HG03139 (cell line): Measurements from ENCODE around the gene SCAF8.
"Not testable (repeated sequence)": the region's sequence is repeated elsewhere in the genome, so short reads cannot be mapped to it uniquely, and the experiment has no call there.

Experiments
- ATAC-seq: cut with Tn5 transposase; IDR thresholded peaks from one replicate; pipeline ENCODE4 v1.9.1; 2021; ENCODE audit not compliant: unreplicated experiment

Gene SCAF8

DNA sequence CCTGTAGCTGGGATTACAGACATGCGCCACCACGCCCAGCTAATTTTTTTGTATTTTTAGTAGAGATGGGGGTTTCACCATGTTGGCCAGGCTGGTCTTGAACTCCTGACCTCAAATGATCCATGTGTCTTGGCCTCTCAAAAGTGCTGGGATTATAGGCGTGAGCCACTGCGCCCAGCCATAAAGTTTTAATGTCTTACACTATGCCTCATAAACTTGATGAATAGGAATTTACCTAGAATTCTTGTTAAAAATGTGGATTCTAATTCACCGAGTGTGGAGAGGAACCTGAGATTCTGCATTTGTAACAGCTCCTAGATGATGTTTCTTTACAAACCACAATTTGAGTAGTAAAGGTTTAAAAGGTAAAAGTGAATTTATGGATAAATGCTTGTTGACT lies 45.9 kb downstream of the SCAF8 start:
- ATAC-seq, result not testable (repeated sequence)

DNA sequence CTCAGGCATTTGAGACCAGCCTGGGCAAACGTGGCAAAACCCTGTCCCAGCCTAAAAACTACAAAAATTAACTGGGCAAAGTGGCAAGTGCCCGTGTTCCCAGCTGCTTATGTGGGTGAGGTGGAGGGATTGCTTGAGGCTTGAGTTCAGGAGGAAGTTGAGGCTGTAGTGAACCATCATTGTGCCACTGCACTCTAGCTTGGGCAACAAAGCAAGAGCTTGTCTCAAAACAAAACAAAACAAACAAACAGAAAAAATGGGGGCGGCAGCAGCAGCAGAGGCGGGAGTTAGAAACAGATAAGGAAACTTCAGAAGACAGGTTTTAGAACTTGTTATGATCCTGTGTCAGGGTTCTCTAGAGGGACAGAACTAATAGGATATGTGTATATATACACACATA lies 49.0 kb downstream of the SCAF8 start:
- ATAC-seq, result no peak

DNA sequence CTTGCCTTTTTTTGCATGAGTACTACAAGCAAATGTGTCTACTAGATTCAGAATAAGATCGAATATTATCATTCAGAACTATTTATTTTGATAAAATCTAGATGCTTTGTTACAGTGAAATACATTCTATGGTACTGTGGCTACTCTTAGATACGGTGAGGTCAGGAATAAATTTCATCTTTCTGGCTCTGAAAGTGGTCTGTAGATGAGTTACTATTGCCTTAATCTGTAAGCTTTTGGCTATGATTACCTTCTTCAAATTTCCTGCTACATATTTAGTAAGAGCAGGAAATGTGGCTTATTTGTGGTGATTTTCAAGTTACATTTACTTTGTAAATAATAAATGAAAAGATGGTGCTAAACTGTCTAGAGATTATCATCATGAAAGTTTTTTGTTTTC lies 50.0 kb downstream of the SCAF8 start:
- ATAC-seq, result no peak

DNA sequence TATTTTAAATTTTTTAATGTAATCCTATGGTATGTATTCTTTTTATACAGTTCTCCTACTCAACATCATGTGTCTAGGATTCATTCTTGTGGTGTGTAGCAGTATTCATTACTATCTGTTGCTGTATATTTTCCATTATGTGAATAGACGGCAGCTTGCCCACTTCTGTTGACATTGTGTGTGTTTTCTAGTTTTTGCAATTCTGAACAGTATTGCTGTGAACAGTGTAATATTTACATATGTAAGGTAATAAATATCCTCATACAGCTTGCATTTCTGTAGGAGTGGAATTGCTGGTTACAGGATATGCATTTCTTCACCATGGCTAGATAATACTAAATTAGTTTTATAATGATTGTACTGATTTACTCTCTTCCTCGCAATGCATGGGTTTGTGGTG lies 51.9 kb downstream of the SCAF8 start:
- ATAC-seq, result no peak

DNA sequence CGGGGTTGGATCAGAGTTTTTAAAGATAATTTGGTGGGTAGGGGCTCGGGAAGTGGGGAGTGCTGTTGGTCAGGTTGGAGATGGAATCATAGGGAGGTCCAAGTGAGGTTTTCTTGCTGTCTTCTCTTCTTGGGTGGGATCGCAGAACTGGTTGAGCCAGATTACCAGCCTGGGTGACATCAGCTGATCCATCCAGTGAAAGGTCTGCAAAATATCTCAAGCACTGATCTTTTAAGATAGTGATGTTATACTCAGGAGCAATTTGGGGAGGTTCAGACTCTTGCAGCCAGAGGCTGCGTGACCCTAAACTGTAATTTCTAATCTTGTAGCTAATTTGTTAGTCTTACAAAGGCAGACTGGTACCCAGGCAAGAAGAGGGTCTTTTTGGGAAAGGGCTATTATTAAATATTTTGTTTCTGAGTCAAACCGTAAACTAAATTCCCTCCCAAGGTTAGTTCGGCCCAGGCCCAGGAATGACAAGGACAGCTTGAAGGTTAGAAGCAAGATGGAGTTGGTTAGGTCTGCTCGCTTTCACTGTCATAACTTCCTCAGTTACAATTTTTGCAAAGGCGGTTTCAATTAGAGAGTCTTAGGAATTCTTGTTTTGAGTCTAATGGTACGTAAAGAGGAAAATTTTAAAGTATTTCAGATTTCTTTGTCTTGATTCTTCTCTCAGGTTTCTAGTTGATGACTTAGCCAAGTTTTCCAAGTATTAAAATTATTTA lies 53.1 kb downstream of the SCAF8 start:
- no peak for ATAC-seq

DNA sequence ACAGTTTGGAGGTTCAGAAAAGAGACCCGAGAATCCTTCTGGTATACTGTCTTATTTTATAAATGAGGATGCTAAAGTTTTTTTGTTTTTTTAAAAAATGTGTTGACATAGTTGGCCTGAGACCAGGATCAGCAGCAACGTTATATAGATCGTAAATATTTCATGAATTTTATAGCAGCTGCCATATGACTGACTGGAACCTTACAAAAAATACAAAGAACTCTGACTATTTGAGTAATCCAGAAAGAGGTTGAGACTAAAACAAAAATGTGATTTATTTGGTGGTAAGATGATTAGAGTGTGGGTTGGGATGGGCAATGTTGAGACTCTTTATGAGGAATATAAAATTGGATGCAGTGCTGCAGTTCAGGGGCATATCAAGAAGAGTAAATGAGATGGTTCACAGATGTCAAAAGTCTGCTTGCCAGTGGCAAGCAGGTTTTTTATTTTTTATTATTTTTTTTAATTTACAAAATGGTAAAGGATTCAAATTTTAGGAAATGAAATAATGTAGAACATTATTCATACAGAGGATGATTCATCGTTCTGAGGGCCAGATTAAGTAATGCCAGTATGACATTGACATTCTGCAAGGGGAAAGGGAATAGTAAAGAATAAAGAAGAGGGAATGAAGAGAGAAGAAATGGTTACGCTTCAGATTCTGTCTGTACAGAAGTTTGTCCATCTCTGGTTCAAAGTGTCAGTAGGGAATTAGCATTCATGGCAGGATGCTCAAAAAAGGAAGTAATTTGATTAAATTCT lies 58.5 kb downstream of the SCAF8 start:
- no peak for ATAC-seq

DNA sequence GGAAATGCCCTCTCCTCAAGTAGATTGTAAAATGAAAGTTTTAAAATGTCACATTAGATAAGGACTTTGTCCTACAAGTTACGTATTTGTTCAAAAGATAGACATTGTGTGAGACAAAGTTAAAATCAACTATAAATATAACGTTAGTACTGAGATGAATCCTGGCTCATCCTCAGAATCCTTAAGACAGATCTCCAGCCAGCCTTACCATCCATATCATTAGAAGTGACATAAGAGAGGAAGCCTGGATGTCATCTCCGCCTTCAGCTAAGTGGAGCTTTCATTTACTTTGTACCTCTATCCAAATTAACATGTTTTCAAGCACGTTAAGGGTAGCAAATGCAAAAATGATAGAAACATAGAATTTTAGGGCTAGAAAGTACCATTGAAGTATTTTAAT lies 59.1 kb downstream of the SCAF8 start:
- ATAC-seq, result no peak

DNA sequence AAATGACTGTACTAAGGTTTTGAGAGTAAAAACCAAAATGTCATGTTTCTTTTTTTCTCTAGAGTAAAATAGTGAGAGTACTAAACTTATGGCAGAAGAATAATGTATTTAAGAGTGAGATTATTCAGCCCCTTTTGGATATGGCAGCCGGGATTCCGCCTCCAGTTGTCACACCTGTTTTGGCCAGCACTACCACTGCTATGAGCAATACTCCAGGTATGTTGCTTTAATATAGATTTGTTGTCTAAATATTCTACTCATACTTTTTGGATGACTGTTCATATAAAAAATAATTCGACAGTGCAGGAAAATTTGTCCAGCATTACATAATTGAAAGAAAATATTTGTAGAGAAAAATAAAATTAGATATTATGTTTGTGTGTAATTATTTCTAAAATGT lies 59.5 kb downstream of the SCAF8 start:
- no peak for ATAC-seq

DNA sequence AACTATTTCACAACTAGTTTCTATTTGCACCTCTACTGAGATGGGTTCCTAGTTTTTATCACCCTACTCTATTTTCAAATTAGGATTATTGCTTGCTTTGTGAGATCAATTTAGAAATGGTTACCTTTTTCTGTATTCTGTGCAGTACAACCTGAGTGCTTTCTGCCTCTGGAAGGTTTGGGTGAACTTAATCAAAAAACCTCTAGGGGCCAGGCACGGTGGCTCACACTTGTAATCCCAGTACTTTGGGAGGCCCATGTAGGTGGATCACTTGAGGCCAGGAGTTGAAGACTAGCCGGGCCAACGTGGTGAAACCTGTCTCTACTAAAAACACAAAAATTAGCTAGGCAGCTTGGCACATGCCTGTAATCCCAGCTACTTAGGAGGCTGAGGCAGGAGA lies 63.3 kb downstream of the SCAF8 start:
- ATAC-seq, result no peak

DNA sequence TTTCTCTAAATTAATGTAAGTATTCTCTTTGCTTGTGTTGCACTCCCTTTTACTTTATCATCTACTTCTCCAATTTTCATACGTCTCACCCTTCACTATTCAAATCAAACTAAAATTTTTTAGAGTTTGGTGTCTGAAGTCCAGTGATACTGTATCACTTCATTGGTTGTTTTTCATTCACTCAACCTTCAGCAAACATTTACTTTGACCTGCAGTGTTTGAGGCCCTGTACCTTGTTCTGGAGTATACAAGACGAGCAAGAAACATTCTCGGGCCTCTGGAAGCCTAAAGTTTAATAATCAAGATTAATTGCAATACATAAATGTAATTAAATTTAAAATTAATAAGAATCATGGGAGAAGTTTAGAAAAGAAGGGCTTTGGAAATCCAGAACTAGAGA lies 64.6 kb downstream of the SCAF8 start:
- ATAC-seq, result no peak

DNA sequence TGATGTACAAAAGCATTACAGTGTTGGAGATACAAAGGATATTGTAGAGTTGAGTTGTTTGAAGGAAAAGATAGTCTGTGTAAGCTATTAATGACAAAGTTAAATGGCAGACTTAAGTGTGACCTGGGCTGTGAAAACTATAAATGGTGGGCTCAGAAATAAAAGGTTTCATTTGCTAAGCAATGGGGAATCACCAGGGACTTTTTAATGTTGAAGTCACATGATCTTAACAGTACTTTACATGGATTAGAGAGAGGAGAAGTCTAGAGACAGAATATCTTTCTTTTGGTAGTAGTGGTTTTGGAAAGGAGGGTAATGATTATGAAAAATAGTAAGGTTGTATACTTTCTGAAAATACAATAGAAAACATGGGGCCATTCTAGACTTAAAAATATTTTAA lies 67.1 kb downstream of the SCAF8 start:
- ATAC-seq, result no peak

DNA sequence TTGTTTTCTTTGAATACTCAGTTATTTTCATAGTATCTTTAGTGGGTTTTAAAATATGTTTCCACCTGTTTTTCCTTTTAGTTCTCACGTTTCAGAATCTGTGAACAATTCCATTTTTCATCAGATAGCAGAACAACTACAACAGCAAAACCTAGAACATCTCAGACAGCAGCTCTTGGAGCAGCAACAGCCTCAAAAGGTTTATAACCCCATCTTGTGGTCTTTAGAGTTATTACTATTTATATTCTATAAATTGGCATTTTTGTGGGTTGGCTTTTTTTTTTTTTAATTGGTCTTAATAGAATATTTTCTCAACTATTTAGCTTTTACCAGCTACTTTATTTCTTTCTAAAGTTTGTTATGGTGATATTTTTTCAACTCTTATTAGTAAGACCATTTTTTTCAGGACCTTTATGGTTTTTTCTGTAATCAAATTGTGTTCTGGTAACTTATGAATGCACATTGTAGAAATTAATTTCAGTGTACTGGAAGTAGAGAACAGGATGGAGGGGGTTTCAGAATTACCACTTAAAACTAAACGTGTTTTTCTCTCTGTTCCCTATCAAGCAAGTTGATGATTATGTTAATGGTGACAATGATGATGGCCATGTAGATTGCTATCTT lies 72.2 kb downstream of the SCAF8 start:
- peak; percentile 54 for ATAC-seq

DNA sequence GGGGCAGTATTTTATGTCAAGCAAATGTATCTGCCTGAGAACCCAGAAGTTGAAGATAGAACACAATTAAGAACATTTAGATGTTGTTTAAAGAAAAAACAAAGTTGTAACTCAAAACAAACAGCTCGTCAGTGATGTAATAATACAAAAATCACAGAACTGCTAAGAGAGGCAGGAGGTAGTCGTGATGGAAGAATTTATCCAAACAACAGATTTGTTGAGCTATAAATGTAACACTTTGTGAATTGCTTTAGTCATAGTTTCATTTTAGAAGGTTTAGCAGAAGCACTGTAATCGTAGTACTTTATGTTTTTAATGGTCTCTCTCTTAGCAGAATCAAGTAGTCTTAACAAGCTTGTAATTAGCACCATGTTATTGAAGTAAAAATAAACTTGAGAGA lies 73.6 kb downstream of the SCAF8 start:
- no peak for ATAC-seq

DNA sequence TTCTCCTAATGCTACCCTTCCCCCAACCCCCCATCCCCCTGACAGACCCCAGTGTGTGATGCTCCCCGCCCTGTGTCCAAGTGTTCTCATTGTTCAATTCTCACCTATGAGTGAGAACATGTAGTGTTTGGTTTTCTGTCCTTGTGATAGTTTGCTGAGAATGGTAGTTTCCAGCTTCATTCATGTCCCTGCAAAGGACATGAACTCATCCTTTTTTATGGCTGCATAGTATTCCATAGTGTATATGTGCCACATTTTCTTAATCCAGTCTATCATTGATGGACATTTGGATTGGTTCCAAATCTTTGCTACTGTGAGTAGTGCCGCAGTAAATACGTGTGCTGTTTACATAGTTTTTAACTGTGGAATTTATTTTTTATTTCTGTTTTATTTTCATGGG lies 78.4 kb downstream of the SCAF8 start:
- ATAC-seq, result not testable (repeated sequence)

DNA sequence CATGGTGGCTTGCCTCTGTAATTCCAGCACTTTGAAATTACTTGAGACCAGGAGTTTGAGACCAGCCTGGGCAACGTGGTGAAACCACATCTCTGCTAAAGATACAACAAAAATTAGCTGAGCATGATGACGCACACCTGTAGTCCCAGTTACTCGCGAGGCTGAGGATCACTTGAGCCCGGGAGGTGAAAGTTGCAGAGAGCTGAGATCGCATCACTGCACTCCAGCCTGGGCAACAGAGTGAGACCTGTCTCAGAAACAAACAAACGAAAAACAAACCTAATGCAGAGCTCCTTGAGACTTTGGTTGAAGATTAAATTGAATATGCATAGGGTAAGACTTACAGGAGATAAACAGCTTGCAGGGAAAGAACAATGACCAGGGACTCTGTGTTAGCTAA lies 80.8 kb downstream of the SCAF8 start:
- peak; percentile 76 for ATAC-seq

DNA sequence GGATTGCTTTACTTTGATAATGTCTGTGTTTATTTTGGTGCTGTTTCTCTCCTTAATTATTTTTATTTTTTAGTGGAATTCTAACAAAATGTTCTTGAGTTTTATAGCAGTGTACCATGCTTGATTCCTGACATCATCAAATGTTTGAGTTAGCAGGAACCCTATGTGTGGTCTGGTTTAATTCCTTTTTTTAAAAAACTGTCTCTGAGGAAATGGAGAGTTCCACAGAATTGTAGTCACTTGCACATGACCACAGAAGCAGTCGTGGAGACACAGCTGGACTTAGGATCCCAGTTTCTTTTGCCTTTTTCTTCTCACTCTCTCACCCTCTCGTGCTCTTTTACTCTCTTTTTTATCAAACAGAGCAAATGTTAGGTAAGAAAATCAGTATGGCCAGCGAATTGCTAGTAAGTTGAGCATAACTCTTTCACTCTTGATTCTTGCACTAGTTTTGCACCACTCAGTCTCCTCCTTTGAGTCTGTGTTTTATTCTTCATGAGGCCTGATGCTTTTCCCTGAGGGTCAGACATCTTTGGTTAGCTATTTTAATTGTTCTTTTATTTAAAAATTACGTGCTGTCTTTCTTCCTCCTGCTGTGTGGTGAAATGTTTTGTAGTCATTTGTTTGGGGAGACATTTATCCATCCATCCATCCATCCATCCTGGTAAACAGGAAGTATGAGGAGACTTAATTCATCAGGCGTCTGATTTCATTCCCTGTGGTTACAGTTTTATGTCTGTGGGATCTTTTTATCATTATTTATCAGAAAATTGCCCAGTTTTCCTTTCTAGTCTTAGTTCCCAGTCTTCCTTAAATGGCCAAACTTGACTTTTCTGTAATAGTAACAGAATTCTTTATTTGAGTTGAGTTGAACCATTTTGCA lies 83.0 kb downstream of the SCAF8 start:
- ATAC-seq, result no peak

DNA sequence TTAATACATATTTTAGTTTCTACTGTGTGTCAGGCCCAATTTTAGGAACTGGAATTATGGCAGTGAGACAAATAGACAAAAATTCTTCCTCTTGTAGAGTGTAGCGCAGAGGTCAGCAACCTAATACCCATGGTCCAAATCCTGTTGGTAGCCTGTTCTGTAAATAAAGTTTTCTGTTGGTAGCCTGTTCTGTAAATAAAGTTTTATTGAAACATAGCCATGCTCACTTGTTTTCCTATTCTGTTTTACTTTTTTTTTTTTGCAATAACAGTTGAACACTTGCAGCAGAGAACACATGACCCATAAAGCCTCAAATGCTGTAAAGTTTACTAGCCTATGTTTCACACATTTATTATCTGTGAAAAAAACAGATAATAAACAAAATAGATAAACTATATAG lies 87.9 kb downstream of the SCAF8 start:
- ATAC-seq, result no peak

DNA sequence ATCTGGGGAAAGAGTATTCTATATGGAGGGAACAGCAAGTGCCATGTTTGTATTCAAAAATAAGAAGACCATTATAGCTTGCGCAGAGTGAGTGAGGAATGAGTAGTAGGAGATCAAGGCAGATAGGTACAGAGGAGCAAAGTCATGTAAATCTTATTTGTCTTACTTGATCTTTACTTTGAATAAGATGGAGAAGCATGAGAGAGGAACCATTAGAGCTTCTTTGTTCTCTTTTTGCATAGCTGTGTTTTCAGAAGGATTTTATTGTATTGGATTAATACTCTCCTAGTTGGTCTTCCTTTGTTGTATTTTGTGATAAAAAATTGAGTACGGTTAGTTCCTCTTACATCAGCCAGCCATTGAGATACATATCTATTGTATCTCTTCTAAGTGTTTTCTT lies 88.4 kb downstream of the SCAF8 start:
- ATAC-seq, result no peak

DNA sequence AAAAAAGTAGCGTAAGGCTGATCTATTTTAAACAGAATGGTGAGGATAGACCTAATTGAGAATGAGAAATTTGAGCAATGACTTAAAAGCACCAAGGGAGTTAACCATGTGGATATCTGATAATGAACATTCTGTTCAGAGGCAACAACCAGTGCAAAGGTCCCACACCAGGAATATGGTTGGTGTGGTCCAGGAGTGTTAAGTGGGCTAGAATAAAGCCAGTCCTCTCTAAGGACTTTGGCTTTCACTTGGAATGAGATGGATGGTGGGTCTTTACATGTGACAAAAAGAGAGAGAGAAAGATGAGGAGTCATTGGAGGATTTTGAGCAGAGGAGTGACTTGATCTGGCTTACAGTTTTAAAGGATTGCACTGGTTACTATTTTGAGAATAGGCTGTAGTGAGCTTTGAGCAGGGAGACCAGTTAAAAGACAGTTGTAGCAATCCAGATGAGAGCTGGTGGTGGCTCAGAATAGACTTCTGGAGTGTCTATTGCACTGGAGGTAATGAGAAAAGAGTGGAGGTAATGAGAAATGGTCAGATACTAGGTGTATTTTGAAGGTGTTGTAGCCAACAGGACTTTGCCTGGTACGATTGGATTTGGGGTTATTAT lies 89.8 kb downstream of the SCAF8 start:
- no peak for ATAC-seq

DNA sequence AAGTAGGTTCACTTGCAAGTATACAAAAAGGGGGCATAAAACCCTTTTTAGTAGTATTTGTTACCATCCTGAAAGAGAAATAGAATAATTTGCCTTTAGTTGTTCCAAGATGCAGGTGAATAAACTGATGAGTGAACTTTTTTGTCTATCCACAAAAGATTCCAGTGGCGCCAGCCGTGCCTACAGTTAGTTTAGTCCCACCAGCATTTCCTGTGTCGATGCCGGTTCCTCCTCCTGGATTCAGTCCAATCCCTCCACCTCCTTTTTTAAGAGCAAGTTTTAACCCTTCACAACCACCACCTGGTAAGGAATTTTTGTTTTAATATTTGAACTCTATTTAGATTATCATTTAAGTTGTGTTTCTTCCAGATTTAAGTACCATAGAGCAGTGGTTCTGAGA lies 90.9 kb downstream of the SCAF8 start:
- no peak for ATAC-seq

DNA sequence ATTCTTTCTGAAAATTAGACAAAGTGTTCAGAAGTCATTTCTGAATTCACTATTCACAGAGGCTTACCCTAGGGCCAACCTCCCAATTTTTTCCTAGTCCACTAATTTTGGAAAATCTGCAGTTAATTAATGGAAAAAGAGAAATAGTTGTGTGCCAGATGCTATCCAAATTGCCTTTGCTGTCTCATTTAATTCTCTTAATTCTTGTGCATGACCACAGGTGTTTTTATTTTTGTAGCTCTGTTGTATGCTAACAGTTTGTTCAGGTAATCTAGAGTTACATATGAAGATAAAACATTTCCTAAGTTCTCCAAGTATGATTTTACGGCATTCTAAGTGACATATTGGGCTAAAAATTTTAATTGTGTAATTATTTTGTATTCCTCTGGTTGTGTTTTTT lies 96.8 kb downstream of the SCAF8 start:
- no peak for ATAC-seq
